Upper lobe of left lung (tissue), 6 donors: Measurements from ENCODE around the gene PRKAG2. TPM values are rescaled to one million over a fixed set of nuclear protein-coding genes. Genes with fewer than 3 reads are reported as not detected.

Experiments used
- ATAC-seq, 2 donors: fragments of 200-7000 bp; cut with Tn5 transposase; one replicate each; pipeline ENCODE4 v1.9.1; 2022; ENCODE audit warnings: mild to moderate bottlenecking in 2 of 2, moderate library complexity in 2 of 2; ENCODE audit not compliant: low FRiP score in 2 of 2
- DNase-seq, 2 donors: peaks; one replicate each; pipeline ENCODE4 v3.0.0-alpha.2; 2019 to 2020
- H3K27ac ChIP-seq, 4 donors: fragments of 200-600 bp; sonication (generic); one replicate each; pipeline ENCODE4 v1.5.1; 2016 to 2019
- H3K27me3 ChIP-seq, 4 donors: fragments of 200-600 bp; sonication (generic); one replicate each; pipeline ENCODE4 v1.5.1; 2017 to 2019
- H3K36me3 ChIP-seq, 4 donors: fragments of 200-600 bp; sonication (generic); one replicate each; pipeline ENCODE4 v1.5.1; 2016 to 2019
- H3K4me1 ChIP-seq, 4 donors: fragments of 200-600 bp; sonication (generic); one replicate each; pipeline ENCODE4 v1.5.1; 2018 to 2019
- H3K4me3 ChIP-seq, 4 donors: fragments of 200-600 bp; sonication (generic); one replicate each; pipeline ENCODE4 v1.5.1; 2017 to 2019; ENCODE audit warnings: mild to moderate bottlenecking in 2 of 4, moderate library complexity in 1 of 4
- H3K9me3 ChIP-seq, 4 donors: fragments of 200-600 bp; sonication (generic); one replicate each; pipeline ENCODE4 v1.5.1; 2018 to 2019
- EP300 ChIP-seq, 4 donors: sonication (generic); formaldehyde crosslinking; IDR thresholded peaks; one replicate each; pipeline ENCODE4 v1.5.1; 2017; ENCODE audit warnings: antibody characterized with exemption in 4 of 4, control low read depth in 2 of 4
- POLR2A ChIP-seq, 4 donors: fragments of 450-650 bp; IDR thresholded peaks; one replicate each; pipeline ENCODE4 v1.5.1; 2016 to 2017; ENCODE audit warnings: antibody characterized with exemption in 4 of 4, mild to moderate bottlenecking in 2 of 4
- POLR2AphosphoS5 ChIP-seq, 2 donors: sonication (generic); formaldehyde crosslinking; IDR thresholded peaks; one replicate each; pipeline ENCODE4 v1.5.1; 2017; ENCODE audit warnings: antibody characterized with exemption in 2 of 2
- WGBS, 2 donors: methylation state at CpG; one replicate each; pipeline ENCODE4 v1.1.5; 2017 to 2018; 5-methylcytosine and 5-hydroxymethylcytosine counted together
- total RNA-seq, 6 donors: library from RNA; depleted of rRNA in 4 of 6; stranded (reverse); fragments of >200 nt in 4 of 6; gene quantifications; one replicate each; pipeline versions ENCODE4 v1.1.0 to v1.2.1, GENCODE V29; 2016 to 2021
- TF ChIP-seq, protein P1 (sequence below), 6 experiments: fragments of 450-650 bp in 4 of 6; fragments of 200-600 bp in 2 of 6; sonication (generic) in 2 of 6; IDR thresholded peaks; one replicate each; pipeline ENCODE4 v1.5.1; 2016 to 2019; ENCODE audit warnings: antibody characterized with exemption in 6 of 6
- donor health status: DM: no; HTN: no; CAD: no; lungs with moderate emphysema.
- donor health status: DM: no; HTN: yes; CAD: no; lungs with severe emphysema.

Gene PRKAG2
- total RNA-seq, 6 donors from 2014 or later: 20.6 to 68.1 (median 29.6) TPM

DNA sequence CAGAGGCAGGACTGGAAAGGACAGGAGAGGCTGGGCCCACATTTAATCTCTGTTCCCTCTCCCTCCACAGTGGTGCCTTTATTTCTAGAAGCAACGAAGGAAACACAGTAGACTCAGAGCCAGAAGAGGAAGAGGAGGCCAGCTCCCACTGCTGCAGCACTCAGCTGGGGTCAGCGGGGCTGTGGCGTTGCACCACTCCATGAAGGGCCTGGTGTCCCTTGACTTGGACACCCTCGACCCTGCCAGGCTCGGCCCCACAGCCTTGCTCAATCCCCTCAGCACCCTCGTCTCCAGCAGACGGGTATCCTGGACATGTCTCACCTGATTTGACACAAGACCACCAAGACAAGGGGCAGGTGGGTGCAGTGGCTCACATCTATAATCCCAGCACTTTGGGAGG lies 38.8 kb downstream of the PRKAG2 start:
- H3K9me3 ChIP-seq: no peaks in the 10 kb centered on the region
- no peak for DNase-seq
- peak in 1 of 2 donors; percentile 31 for ATAC-seq
- TF ChIP-seq, protein P1, sequence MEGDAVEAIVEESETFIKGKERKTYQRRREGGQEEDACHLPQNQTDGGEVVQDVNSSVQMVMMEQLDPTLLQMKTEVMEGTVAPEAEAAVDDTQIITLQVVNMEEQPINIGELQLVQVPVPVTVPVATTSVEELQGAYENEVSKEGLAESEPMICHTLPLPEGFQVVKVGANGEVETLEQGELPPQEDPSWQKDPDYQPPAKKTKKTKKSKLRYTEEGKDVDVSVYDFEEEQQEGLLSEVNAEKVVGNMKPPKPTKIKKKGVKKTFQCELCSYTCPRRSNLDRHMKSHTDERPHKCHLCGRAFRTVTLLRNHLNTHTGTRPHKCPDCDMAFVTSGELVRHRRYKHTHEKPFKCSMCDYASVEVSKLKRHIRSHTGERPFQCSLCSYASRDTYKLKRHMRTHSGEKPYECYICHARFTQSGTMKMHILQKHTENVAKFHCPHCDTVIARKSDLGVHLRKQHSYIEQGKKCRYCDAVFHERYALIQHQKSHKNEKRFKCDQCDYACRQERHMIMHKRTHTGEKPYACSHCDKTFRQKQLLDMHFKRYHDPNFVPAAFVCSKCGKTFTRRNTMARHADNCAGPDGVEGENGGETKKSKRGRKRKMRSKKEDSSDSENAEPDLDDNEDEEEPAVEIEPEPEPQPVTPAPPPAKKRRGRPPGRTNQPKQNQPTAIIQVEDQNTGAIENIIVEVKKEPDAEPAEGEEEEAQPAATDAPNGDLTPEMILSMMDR (IDR thresholded peaks at IDR 0.05): no peak
- TF ChIP-seq POLR2A (IDR thresholded peaks at IDR 0.05): no peak
- TF ChIP-seq EP300 (IDR thresholded peaks at IDR 0.05): no peak
- no peak for TF ChIP-seq POLR2AphosphoS5 (IDR thresholded peaks at IDR 0.05)
- no peaks in the 10 kb centered on the region for H3K27me3 ChIP-seq
- H3K27ac ChIP-seq: peak overlapping the region in 1 of 4 donors; percentile 26
- 50 to 74% methylated on average over 2 to 7 of the region's 7 CpGs for WGBS, 2 donors
- H3K36me3 ChIP-seq: no peaks in the 10 kb centered on the region
- H3K4me3 ChIP-seq: no peak overlapping the region
- peaks cover 12 to 24% (median 18%) of the 10 kb centered on the region in 4 donors for H3K4me1 ChIP-seq

DNA sequence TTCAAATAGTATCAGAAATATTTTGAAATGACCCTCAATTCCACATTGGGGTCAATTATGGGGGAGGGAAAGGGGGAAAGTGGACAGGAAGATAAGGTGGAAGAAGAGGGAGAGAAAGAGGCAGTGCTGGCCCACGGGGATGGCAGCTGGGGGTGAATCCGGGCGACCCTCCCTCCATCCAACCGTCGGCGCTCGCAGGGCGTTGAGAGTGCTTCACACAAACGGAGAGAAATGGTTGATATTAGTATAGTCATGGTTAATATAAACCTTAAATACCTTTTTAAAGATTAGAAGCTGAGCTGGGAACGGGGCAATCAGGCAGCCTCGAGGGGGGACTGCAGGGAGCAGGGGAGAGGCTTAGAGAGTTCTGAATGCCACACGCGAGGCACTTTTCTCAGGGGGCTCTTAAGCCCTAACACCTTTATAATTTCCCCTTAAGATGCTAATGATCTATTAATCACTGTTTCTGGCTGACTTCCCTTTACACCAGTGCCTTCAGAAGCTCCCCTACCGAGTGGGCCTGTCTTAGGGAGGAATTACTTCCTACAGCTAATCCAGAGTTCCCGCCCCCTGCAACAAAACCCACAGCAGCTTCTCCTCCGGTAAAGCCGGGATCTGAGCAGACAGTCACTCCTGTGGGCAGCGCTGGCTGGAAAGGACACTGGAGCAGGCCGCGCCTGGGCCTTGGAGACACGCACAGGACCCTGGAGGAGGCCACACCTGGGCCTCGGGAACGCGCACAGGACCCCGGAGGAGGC lies 39.5 kb downstream of the PRKAG2 start:
- ATAC-seq (no peak), DNase-seq (no peak)
- Histone ChIP-seq H3K27ac (no peak overlapping the region), H3K9me3 (no peaks in the 10 kb centered on the region), H3K27me3 (no peaks in the 10 kb centered on the region), H3K4me1 (peaks cover 12 to 24% (median 18%) of the 10 kb centered on the region in 4 donors), H3K4me3 (no peak overlapping the region), H3K36me3 (no peaks in the 10 kb centered on the region)
- WGBS, 2 donors: 68 to 71% methylated on average over 18 to 21 of the region's 25 CpGs
- TF ChIP-seq POLR2AphosphoS5 (IDR thresholded peaks at IDR 0.05) (no peak), POLR2A (IDR thresholded peaks at IDR 0.05) (no peak), EP300 (IDR thresholded peaks at IDR 0.05) (no peak)
- TF ChIP-seq, protein P1 (IDR thresholded peaks at IDR 0.05): no peak

DNA sequence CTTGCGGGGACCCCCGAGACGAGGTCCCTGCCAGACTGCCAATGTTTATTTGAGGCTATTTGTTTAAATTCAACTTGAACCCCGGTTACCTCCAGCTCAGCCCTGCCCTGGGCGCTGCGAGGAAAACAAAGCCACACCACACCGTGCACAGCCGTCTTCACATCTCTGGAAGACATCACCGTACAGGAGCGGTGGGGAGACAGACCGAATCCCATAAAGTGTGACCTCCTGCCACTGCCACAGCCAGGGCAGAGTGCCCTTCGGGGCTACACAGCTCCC lies 40.0 kb downstream of the PRKAG2 start:
- 78 to 80% methylated on average over 12 of the region's 12 CpGs for WGBS, 2 donors

DNA sequence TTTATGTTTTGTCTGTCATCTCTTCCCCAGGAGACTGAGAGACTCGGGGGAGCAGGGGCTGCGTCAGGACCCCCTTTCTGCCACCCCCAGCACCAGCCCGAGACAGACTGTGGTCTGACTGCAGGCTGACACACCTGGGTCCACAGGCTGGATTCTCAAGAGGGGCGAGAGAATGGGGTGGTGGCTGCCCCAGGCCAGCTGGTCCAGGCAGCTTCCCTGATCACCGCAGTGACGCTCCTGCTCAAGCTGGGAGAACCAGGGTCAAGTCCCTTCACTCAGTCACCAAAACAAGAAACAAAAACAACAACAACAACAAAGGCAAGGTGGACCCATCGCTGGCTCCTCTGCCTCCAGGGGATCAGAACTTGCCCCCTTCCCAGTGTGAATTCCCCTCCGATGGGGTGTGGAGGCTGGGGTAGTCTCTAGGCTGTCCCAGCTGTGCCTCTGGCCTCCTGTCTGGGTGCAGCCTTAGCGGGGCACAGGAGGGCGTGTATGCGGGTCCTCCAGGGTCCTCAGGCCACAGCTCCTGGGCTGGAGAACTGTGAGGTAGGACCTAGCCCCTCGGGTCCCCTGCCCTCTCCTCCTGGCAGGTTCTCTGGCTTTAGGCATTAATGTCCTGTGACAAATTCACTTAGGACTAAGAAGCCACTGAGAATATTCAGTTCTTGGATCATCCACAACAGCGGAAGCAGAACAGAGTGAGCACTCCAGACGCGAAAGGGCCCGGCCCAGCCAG lies 40.6 kb downstream of the PRKAG2 start:
- Histone ChIP-seq H3K36me3 (no peaks in the 10 kb centered on the region), H3K9me3 (no peaks in the 10 kb centered on the region), H3K27me3 (no peaks in the 10 kb centered on the region), H3K4me3 (no peak overlapping the region), H3K27ac (no peak overlapping the region), H3K4me1 (peaks cover 12 to 24% (median 18%) of the 10 kb centered on the region in 4 donors)
- WGBS, 2 donors: 90 to 91% methylated on average over 11 to 16 of the region's 16 CpGs
- ATAC-seq (no peak), DNase-seq (no peak)
- TF ChIP-seq POLR2AphosphoS5 (IDR thresholded peaks at IDR 0.05) (no peak), POLR2A (IDR thresholded peaks at IDR 0.05) (no peak), EP300 (IDR thresholded peaks at IDR 0.05) (no peak)
- TF ChIP-seq, protein P1 (IDR thresholded peaks at IDR 0.05): no peak

More for the DNA sequence above, 40.0 kb downstream of the PRKAG2 start:
- Histone ChIP-seq H3K4me3 (no peak overlapping the region), H3K36me3 (no peaks in the 10 kb centered on the region), H3K27ac (no peak overlapping the region), H3K27me3 (no peaks in the 10 kb centered on the region), H3K9me3 (no peaks in the 10 kb centered on the region), H3K4me1 (peaks cover 12 to 24% (median 18%) of the 10 kb centered on the region in 4 donors)
- no peak for DNase-seq
- no peak for ATAC-seq
- TF ChIP-seq POLR2AphosphoS5 (IDR thresholded peaks at IDR 0.05): no peak
- TF ChIP-seq EP300 (IDR thresholded peaks at IDR 0.05): no peak
- no peak for TF ChIP-seq POLR2A (IDR thresholded peaks at IDR 0.05)
- TF ChIP-seq, protein P1 (IDR thresholded peaks at IDR 0.05): no peak
